Aorta (tissue), 5 donors: Measurements from ENCODE around the gene KLF2. TPM values are rescaled to one million over a fixed set of nuclear protein-coding genes. Genes with fewer than 3 reads are reported as not detected.

Experiments
- ATAC-seq: fragments of 200-7000 bp; cut with Tn5 transposase; one replicate; pipeline ENCODE4 v1.9.1; 2022; ENCODE audit warnings: moderate library complexity; ENCODE audit not compliant: low FRiP score
- DNase-seq, 2 donors: peaks; one replicate each; pipeline ENCODE4 v3.0.0-alpha.2; 2020
- H3K27ac ChIP-seq, 2 donors: one replicate each; pipeline ENCODE4 v1.5.1; 2013; ENCODE audit warnings: low read length in 2 of 2, mild to moderate bottlenecking in 2 of 2, moderate library complexity in 2 of 2, control low read depth in 1 of 2, inconsistent platforms in 1 of 2, low read depth in 1 of 2
- H3K27me3 ChIP-seq, 2 donors: one replicate each; pipeline ENCODE4 v1.6.1; 2013; ENCODE audit warnings: control low read depth in 1 of 2, low read length in 1 of 2, mild to moderate bottlenecking in 1 of 2, moderate library complexity in 1 of 2; ENCODE audit not compliant: insufficient read depth in 2 of 2, control insufficient read depth in 1 of 2
- H3K36me3 ChIP-seq, 2 donors: one replicate each; pipeline ENCODE4 v1.6.1; 2013; ENCODE audit warnings: control low read depth in 1 of 2, low read length in 1 of 2, mild to moderate bottlenecking in 1 of 2; ENCODE audit not compliant: insufficient read depth in 2 of 2, control insufficient read depth in 1 of 2
- H3K4me1 ChIP-seq, 2 donors: one replicate each; pipeline ENCODE4 v1.6.1; 2013; ENCODE audit warnings: low read length in 2 of 2, control low read depth in 1 of 2, mild to moderate bottlenecking in 1 of 2, moderate library complexity in 1 of 2; ENCODE audit not compliant: insufficient read depth in 2 of 2, control insufficient read depth in 1 of 2
- H3K4me3 ChIP-seq, 2 donors: one replicate each; pipeline ENCODE4 v1.5.1; 2013; ENCODE audit warnings: low read length in 2 of 2, control low read depth in 1 of 2, mild to moderate bottlenecking in 1 of 2
- H3K9me3 ChIP-seq: one replicate; pipeline ENCODE4 v1.6.1; 2013; ENCODE audit warnings: mild to moderate bottlenecking, low read length; ENCODE audit not compliant: control insufficient read depth
- WGBS, 2 donors: extraction: QIAGEN DNeasy Blood & Tissue Kit; methylation state at CpG; one replicate each; pipeline ENCODE4 v1.1.7; 2013; 5-methylcytosine and 5-hydroxymethylcytosine counted together
- intact Hi-C, 2 donors: fragments of 100-400 bp; cut with DNase I; formaldehyde crosslinking; loops; one replicate each; pipeline versions ENCODE4 v1.14.2 to v1.15.0; 2022
- polyA plus RNA-seq, 2 donors: library from polyadenylated mRNA; stranded (reverse); fragments of 200-250 nt; gene quantifications; one replicate each; pipeline ENCODE4 v1.2.3, GENCODE V29; 2013
- total RNA-seq, 2 donors: library from RNA; stranded (reverse); fragmentation: NEBNext Ultra II Directional; extraction: Animal tissue kit (Norgen Biotek cat#: 25700); gene quantifications; one replicate each; pipeline ENCODE4 v1.2.1, GENCODE V29; 2021
- donor health status: healthy with polysubstance abuse.
- donor health status: Bipolar disorder and iron deficiency.
- donor health status: DM: no; HTN: no; CAD: no.
- donor health status: DM: no; HTN: no; CAD: no.
- donor health status: DM: yes; HTN: yes; CAD: no.

Gene KLF2
- total and polyA plus RNA-seq, 4 donors: 4.8 to 223 (median 55.6) TPM

- WGBS, 2 donors: 91 to 94% methylated on average over 7 of the region's 7 CpGs
- intact Hi-C loops: no loop called here
- no peak overlapping the region for H3K27ac ChIP-seq
- no peak for ATAC-seq
- H3K4me3 ChIP-seq: no peak overlapping the region
- DNase-seq: no peak
- no peaks in the 10 kb centered on the region for H3K9me3 ChIP-seq
- H3K36me3 ChIP-seq: no peaks in the 10 kb centered on the region
- H3K4me1 ChIP-seq: peaks cover 0 to 2% of the 10 kb centered on the region in 2 donors
- H3K27me3 ChIP-seq: no peaks in the 10 kb centered on the region
Measured at GRCh38 chr19:16319481-16319880, 5.1 kb upstream of the KLF2 start.

- ATAC-seq (no peak), DNase-seq (no peak)
- Histone ChIP-seq H3K4me3 (no peak overlapping the region), H3K27me3 (no peaks in the 10 kb centered on the region), H3K27ac (no peak overlapping the region), H3K36me3 (no peaks in the 10 kb centered on the region), H3K9me3 (no peaks in the 10 kb centered on the region), H3K4me1 (peaks cover 0 to 2% of the 10 kb centered on the region in 2 donors)
- intact Hi-C loops: loop anchor here in 1 of 2 donors (5.0 kb wide), 1 partner anchor 39 kb away; no protein-coding TSS in a partner anchor
- 92 to 94% methylated on average over 3 of the region's 3 CpGs for WGBS, 2 donors
Measured at GRCh38 chr19:16320987-16321386, 3.6 kb upstream of the KLF2 start.

- intact Hi-C loops: loop anchor here (5.0 kb wide), 3 partner anchors 33 to 258 kb away; no protein-coding TSS in a partner anchor
- H3K27ac ChIP-seq: peak overlapping the region; percentile 96 to 99
- 1% methylated on average over 16 to 52 of the region's 52 CpGs for WGBS, 2 donors
- DNase-seq: no peak
- no peaks in the 10 kb centered on the region for H3K4me1 ChIP-seq
- peak overlapping the region; percentile 61 to 69 for H3K4me3 ChIP-seq
- no peaks in the 10 kb centered on the region for H3K9me3 ChIP-seq
- H3K27me3 ChIP-seq: no peaks in the 10 kb centered on the region
- no peak for ATAC-seq
- H3K36me3 ChIP-seq: no peaks in the 10 kb centered on the region
Measured at GRCh38 chr19:16325161-16325527, 518 bp downstream of the KLF2 start.

- Histone ChIP-seq H3K9me3 (no peaks in the 10 kb centered on the region), H3K4me3 (peak overlapping the region; percentile 61 to 69), H3K36me3 (no peaks in the 10 kb centered on the region), H3K27ac (peak overlapping the region; percentile 78 to 99), H3K4me1 (no peaks in the 10 kb centered on the region), H3K27me3 (no peaks in the 10 kb centered on the region)
- 2 to 4% methylated on average over 64 to 82 of the region's 82 CpGs for WGBS, 2 donors
- intact Hi-C loops: loop anchor here (2.0 to 5.0 kb wide), 4 partner anchors 34 to 259 kb away; no protein-coding TSS in a partner anchor
- ATAC-seq: peak; percentile 0
- peak; percentile 79 to 87 for DNase-seq
Measured at GRCh38 chr19:16325641-16326400, 1.2 kb downstream of the KLF2 start.

GRCh38 chr19:16326401-16327168 is 2.0 kb downstream of the KLF2 start:
- ATAC-seq (no peak), DNase-seq (peak in 1 of 2 donors; percentile 82)
- Histone ChIP-seq H3K4me3 (peak overlapping the region; percentile 61 to 69), H3K4me1 (no peaks in the 10 kb centered on the region), H3K27me3 (no peaks in the 10 kb centered on the region), H3K36me3 (no peaks in the 10 kb centered on the region), H3K27ac (peak overlapping the region; percentile 78 to 99), H3K9me3 (no peaks in the 10 kb centered on the region)
- 61 to 67% methylated on average over 57 to 58 of the region's 58 CpGs for WGBS, 2 donors
- intact Hi-C loops: loop anchor here (2.0 to 5.0 kb wide), 4 partner anchors 34 to 259 kb away; no protein-coding TSS in a partner anchor

- Histone ChIP-seq H3K27ac (peak overlapping the region in 1 of 2 donors; percentile 78), H3K27me3 (no peaks in the 10 kb centered on the region), H3K4me1 (no peaks in the 10 kb centered on the region), H3K4me3 (peak overlapping the region in 1 of 2 donors; percentile 69), H3K36me3 (no peaks in the 10 kb centered on the region), H3K9me3 (no peaks in the 10 kb centered on the region)
- ATAC-seq (no peak), DNase-seq (no peak)
- intact Hi-C loops: loop anchor here (2.0 to 5.0 kb wide), 4 partner anchors 35 to 260 kb away; no protein-coding TSS in a partner anchor
- 48 to 63% methylated on average over 14 of the region's 14 CpGs for WGBS, 2 donors
Measured at GRCh38 chr19:16327169-16327475, 2.5 kb downstream of the KLF2 start.

GRCh38 chr19:16327501-16327900 is 2.9 kb downstream of the KLF2 start:
- peak overlapping the region in 1 of 2 donors; percentile 69 for H3K4me3 ChIP-seq
- no peaks in the 10 kb centered on the region for H3K9me3 ChIP-seq
- WGBS, 2 donors: 2 to 12% methylated on average over 6 of the region's 6 CpGs
- H3K4me1 ChIP-seq: no peaks in the 10 kb centered on the region
- intact Hi-C loops: loop anchor here (2.0 to 5.0 kb wide), 4 partner anchors 35 to 260 kb away; no protein-coding TSS in a partner anchor
- H3K36me3 ChIP-seq: no peaks in the 10 kb centered on the region
- no peak for ATAC-seq
- no peak for DNase-seq
- no peaks in the 10 kb centered on the region for H3K27me3 ChIP-seq
- peak overlapping the region in 1 of 2 donors; percentile 79 for H3K27ac ChIP-seq

- 36 to 40% methylated on average over 20 of the region's 20 CpGs for WGBS, 2 donors
Measured at GRCh38 chr19:16327911-16328823, 3.5 kb downstream of the KLF2 start.

More at GRCh38 chr19:16327911-16328823, 3.5 kb downstream of the KLF2 start:
- DNase-seq (peak; percentile 85 to 93), ATAC-seq (peak; percentile 26)
- H3K27ac ChIP-seq: peak overlapping the region; percentile 79 to 91
- no peaks in the 10 kb centered on the region for H3K36me3 ChIP-seq
- H3K27me3 ChIP-seq: no peaks in the 10 kb centered on the region
- intact Hi-C loops: loop anchor here (2.0 to 5.0 kb wide), 4 partner anchors 36 to 261 kb away; no protein-coding TSS in a partner anchor
- no peak overlapping the region for H3K4me3 ChIP-seq
- H3K9me3 ChIP-seq: no peaks in the 10 kb centered on the region
- H3K4me1 ChIP-seq: no peaks in the 10 kb centered on the region
